Cortex of kidney (tissue), 1 donor: ENCODE measurements around the gene MARS2.
A peak's percentile ranks its signal among the peaks of the same experiment; 100 is the strongest.
"Not testable (repeated sequence)": the region's sequence is repeated elsewhere in the genome, so short reads cannot be mapped to it uniquely, and the experiment has no call there.

Experiments used
- DNase-seq: peaks from one replicate; lab custom pipeline; 2025; lab: John Stamatoyannopoulos, UW

MARS2 gene

DNA sequence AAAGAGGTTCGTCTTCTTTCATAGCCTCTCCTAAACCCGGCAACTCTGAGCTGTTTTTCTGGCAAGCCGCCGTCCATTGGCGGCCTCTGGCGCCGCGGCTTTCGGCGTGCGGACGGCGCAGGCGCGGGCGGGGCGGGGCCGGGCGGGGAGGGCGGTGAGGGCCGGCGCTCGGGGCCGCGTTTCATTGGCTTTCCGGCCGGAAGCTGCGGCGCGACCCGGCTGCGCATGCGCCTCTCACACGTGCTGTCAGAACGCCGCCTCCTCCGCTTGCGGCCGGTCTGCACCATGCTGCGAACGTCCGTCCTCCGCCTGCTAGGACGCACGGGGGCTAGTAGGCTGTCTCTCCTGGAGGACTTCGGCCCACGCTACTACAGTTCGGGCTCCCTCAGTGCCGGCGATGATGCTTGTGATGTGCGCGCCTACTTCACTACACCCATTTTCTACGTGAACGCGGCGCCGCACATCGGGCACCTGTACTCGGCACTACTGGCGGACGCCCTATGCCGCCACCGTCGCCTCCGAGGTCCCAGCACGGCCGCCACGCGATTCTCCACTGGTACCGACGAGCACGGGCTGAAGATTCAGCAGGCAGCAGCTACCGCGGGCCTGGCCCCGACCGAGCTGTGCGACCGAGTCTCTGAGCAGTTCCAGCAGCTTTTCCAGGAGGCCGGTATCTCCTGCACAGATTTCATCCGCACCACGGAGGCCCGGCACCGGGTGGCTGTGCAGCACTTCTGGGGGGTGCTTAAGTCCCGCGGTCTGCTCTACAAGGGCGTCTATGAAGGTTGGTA is at the start of gene MARS2:
MARS2 (plus strand) TSS at position 249 of the 791 bp plus-strand sequence; CDS start at position 286, 37 bp downstream.
- peak; percentile 77 for DNase-seq

DNA sequence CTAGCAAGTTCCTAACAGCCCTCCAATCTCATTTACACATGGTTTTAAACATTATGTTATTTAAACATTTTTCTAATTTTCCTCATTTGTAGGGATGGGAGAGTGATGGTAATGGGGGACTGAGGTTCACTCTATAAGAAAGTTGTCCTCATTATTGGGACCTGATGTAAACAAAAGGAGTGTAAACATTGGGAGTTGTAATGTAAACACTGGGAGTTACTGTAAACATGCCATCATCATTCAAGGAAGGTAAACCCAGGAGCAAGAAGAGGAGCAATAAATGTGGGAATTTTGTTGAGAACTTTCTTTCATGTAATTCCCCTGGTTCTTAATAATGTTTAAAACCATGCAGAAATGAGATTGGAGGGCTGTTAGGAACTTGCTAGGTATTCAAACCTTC is 47.6 kb upstream of the MARS2 start:
- DNase-seq, result no peak

DNA sequence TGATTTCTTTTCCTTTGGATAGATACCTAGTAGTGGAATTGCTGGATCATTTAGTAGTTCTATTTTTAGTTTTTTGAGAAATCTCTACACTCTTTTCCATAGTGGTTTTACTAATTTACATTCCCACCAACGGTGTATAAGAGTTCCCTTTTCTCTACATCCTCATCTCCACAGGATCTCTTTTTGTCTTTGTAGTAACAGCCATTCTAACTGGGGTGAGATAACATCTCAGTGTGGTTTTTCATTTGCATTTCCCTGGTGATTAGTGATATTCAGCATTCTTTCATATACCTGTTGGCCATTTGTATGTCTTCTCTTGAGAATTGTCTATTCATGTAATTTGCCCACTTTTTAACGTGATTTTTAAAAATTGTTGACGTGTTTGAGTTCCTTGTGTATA is 43.5 kb upstream of the MARS2 start:
- no peak for DNase-seq

DNA sequence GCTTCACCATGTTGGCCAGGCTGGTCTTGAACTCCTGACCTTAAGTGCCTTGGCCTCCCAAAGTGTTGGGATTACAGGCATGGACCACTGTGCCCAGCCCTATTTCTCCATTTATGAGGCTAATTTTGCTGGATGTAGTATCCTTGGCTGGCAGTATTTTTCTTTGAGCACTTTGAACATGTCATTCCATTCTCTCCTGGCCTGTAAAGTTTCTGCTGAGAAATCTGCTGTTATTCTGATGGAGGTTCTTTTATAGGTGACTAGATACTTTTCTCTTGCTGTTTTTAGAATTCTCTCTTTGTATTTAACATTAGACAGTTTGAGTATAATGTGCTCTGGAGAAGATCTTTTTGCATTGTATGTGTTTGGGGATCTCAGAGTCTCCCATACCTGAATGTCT is 38.9 kb upstream of the MARS2 start:
- DNase-seq, result no peak

DNA sequence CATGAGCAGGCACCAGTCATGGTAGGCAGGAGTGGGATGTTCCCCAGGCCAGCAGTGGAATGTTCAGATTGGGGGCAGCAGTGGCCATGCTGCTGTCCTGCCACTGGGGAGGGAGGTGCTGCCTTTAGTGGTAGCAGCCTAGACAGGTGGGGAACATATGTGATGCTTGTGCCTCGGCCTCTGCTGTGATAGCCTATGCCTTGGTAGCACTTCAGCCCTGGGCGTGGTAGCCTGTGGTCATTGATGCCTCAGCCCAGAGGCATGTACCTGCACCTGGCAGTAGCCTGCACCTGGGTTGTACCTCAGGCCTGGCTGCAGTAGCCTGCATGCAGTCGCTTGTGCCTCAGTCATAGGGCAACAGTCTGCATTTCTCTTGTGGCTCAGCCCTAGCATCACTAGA is 36.9 kb upstream of the MARS2 start:
- no peak for DNase-seq

DNA sequence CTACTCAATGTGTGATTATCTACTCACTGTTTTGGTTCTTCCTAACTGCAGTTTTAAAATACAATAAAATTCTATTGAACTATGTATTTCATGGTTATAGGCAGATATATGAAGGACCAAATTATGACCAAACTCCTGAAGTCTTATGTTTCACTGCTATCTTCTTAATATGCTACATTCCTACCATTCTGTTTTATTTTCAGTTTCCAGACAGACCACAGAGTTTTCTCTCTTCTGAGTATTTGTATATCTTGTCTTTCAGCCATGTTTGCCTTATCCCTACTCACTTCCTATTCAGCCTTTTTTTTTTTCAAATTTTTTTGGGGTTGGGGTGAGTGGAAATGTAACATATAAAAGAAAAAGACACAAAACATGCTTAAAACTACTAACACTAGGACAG is 36.1 kb upstream of the MARS2 start:
- no peak for DNase-seq

DNA sequence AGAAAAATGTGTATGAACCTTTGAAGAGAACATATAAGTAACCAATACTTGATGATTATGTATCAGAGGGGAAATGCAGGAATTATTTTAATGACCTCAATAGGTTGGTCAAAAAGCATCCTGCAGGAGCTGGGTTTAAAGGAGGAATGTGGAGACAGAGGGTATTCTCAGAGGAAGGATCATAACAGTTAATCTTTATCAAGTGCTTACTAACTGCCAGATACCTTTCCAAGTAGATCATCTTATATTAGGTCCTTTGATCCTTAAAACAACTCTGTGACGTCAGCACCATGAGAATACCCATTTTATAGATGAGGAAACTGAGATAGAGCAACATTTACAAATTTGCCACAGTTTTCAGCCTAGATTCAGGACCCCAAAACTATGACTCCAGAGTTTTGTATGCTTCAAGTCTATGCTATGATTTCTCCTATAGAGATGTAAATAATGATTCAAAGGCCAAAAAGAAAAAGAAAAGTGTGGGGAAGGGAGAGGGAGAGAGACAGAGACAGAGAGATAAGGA is 32.7 kb upstream of the MARS2 start:
- DNase-seq, result no peak

DNA sequence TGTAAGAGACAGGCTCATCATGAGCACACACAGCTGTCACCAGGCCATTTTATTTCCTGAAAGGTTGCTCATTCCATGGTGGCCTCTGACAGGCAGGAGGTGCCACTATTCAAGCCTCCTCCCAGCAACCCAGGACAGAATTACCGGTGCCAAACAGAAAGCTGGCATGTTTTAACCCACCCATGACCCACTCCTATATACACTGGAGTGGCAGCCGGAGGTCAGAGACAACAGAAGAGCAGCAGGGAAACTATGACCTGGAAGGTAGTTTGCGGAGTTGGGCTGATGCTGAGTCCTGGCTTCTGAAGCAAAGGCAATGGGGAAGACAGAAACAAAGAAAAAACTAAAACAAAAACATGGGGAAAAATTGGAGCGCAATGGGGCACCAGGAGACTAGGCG is 32.1 kb upstream of the MARS2 start:
- no peak for DNase-seq

DNA sequence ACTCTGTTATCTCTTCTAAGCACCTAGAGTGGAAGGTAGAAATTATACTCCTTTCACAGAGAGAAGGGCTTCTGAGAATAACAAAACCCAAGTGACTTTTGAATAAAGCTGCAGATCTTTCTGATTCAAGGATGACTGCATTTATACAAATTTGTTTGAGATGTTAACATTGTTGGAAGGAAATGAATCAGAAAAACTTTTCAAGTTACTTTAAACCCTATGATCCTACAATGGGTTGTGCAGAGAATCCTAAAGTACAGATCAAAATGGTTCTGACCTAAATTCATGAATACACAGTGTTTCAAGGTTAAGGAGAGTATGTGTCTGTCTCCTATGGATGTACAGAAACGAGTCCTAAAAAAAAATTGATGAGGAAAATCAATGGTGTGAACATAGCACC is 31.6 kb upstream of the MARS2 start:
- no peak for DNase-seq

DNA sequence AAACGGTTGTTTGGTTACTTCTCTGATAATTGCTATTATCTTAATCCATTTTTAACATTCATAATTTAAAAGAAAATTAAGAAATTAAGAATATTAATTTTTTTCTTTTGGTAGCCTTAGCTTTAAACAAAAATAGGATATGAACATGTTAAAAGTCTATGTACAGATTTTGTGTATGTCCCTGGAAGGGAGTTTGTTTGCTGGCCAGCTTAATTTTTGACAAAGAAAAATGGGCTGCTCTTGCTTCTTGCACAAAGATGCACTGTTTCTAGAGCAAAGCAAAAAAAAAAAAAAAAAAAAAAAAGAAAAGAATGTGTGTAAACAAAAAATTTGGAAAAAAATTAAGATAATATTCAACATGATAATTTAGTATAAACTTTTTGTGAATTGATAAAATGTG is 31.1 kb upstream of the MARS2 start:
- no peak for DNase-seq

DNA sequence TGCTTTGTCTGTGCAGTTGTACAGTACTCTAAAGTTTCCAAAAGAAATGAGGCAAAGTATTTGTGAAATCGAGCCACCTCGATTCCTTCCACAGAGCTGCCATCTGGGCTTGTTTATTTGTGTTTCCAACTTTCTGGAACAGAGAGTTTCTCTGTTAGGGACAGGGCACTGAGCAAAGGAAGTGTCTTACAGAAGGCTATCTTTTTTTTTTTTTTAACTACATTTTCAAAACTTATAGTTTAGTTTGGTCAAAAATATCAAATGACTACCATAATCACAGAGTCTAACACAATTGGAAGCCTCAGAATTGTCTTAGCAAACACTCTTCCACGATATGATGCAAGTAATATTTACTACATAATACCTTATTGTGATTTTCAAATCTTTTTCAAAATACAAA is 30.6 kb upstream of the MARS2 start:
- no peak for DNase-seq

DNA sequence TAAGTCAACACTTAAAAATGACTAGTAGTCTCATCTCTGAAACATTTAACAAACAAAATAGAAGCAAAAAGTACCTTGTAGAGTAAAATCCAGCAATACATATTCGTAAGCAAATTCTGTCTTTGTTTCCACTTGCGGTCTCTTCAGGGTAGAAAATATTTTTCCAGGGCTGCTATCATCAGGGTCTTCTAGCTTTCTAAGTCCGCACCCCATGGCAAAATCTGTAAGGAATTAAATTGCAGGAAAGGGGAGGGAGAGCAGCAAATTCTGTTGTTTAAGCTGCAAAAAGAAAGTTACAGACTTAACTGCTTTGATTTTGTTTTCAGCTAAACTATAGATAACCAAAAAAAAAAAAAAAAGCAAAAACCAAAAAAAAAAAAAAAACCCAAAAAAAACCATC is 29.9 kb upstream of the MARS2 start, which contains the start of gene RFTN2:
RFTN2 (minus strand) TSS at position 342 of the 400 bp plus-strand sequence; CDS start at position 213, 129 bp downstream.
- no peak for DNase-seq

DNA sequence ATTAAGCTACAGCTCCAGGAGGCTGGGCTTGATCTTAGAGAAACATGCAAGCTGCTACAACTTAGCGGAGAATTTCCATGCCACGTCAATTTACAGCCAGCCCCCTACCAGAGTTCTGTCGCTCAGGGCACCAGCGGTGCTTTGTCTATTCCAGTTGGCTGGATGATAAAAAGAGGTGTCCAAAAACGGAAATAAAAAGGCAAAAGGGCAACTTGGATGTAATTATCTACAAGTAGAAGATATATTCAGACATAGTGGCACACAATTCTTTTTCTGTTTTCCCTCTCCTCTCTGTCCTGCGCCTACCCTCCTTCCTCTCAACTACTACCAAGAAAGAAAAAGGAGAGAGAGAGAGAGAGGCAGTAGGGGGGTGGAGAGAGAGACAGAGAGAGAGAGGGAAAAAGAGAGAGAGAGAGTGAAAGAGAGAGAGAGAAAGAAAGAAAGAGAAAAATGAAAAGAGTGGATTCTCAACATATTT is 29.4 kb upstream of the MARS2 start:
- no peak for DNase-seq

DNA sequence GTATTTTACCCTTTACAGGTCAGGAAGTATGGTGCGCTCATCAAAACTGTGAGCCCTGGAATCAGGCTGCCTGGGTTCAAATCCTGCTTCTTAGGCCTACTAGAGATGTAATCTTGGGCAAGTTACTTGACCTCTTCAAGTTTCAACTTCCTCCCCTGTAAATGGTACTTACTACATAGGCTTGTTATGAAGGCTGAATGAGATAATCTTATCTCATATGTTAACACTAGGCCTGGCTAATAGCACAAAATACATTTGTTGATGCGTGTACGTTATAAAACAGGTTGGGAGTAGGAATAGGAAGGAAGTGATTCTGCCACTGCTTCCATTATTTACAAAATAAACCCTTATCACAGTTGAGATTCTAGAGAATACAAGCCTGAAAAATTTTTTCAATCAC is 28.1 kb upstream of the MARS2 start:
- no peak for DNase-seq

DNA sequence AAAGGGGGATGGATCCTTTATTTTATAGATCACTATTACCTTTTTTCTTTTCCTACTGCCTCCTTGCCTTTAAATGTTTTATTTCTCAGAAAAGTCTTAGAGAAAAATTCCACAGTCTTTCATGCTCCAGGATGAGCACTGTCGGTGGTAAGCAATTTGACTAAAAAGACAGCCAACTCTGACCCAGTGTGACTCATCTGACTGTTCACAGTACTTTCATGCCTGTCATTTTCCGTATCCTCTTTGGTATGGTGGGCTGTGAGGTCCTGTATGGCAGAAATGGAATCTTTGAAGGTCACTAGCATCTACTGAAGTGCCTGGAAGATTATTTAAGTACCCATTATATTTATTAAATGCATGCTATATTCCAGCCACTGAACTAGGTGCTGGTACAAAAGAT is 27.7 kb upstream of the MARS2 start:
- no peak for DNase-seq

DNA sequence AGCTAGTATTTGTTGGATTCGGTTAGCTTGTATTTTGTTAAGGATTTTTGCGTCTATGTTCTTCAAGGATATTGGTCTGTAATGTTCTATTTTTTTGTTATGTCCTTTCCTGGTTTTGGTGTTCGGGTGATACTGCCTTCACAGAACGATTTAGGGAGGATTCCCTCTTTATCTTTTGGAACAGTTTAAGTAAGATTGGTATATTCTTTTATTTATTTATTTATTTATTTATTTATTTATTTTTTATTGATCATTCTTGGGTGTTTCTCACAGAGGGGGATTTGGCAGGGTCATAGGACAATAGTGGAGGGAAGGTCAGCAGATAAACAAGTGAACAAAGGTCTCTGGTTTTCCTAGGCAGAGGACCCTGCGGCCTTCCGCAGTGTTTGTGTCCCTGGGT is 10.0 kb upstream of the MARS2 start:
- not testable (repeated sequence) for DNase-seq

DNA sequence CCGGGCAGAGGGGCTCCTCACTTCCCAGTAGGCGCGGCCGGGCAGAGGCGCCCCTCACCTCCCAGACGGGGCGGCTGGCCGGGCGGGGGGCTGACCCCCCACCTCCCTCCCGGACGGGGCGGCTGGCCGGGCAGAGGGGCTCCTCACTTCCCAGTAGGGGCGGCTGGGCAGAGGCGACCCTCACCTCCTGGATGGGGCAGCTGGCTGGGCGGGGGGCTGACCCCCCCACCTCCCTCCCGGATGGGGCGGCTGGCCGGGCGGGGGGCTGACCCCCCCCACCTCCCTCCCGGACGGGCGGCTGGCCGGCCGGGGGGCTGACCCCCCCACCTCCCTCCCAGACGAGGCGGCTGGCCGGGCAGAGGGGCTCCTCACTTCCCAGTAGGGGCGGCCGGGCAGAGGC is 9.2 kb upstream of the MARS2 start:
- DNase-seq, result not testable (repeated sequence)

DNA sequence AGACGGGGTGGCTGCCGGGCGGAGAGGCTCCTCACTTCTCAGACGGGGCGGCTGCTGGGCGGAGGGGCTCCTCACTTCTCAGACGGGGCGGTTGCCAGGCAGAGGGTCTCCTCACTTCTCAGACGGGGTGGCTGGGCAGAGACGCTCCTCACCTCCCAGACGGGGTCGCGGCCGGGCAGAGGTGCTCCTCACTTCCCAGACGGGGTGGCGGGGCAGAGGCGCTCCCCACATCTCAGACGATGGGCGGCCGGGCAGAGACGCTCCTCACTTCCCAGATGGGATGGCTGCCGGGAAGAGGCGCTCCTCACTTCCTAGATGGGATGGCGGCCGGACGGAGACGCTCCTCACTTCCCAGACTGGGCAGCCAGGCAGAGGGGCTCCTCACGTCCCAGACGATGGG is 8.6 kb upstream of the MARS2 start:
- not testable (repeated sequence) for DNase-seq

DNA sequence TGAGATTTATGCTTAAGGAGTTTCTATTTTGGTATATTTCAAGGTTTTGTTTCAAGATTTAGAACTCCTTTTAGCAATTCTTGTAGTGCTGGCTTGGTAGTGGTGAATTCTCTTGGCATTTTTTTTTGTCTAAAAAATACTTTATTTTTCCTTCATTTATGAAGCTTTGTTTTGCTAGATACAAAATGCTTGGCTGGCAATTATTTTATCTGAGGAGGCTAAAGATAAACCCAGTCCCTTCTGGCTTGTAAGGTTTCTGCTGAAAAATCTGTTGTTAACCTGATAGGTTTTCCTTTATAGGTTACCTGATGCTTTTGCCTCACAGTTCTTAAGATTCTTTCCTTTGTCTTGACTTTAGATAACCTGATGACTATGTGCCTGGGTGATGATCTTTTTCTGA is 5.4 kb upstream of the MARS2 start:
- DNase-seq, result not testable (repeated sequence)

DNA sequence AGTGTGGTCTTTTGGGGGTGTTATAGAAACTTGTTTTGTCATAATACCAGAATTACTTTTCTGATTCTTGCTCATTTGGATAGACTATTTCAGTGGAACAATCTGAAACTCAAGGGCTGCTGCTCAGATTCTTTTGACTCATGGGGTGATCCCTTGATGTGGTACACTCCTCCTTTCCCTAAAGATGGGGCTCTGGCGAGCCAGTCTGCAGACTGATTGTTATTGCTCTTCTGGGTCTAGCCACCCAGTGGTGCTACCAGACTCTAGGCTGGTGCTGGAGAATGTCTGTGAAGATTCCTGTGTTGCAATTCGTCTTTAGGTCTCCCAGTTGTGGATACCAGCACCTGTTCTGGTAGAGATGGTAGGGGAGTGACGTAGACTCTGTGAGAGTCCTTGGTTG is 4.2 kb upstream of the MARS2 start:
- DNase-seq, result no peak

DNA sequence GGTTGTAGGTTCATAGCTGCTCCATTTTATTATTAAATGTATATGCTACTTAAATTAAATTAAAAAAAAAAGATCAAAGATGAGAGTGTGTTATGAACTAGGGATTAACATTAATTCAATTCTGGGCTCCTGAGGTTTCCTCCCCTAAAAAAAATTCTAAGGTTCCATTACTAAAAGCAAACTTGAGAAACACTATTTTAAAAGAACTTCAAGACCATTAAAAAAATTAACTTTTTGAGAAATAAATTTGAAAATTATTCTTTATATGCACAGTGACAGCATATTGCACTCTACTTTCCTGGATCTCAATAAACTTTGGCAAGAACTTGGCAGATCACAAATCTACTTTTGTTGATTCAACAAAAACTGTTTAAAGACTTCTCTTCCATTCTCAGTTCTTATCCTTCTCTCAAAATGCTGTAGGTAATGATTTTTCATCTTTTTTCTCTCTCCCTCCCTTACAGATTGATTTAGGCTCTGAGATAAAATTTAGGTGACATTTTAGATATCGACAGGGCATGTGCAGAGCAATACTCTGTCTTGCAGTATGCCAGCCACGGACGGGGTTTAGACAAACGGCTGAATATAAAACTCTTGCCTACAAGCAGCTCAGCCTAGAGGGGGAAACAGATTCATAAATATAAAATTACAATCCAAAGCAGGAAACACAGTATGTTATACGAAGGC is 592 bp upstream of the MARS2 start:
- no peak for DNase-seq

DNA sequence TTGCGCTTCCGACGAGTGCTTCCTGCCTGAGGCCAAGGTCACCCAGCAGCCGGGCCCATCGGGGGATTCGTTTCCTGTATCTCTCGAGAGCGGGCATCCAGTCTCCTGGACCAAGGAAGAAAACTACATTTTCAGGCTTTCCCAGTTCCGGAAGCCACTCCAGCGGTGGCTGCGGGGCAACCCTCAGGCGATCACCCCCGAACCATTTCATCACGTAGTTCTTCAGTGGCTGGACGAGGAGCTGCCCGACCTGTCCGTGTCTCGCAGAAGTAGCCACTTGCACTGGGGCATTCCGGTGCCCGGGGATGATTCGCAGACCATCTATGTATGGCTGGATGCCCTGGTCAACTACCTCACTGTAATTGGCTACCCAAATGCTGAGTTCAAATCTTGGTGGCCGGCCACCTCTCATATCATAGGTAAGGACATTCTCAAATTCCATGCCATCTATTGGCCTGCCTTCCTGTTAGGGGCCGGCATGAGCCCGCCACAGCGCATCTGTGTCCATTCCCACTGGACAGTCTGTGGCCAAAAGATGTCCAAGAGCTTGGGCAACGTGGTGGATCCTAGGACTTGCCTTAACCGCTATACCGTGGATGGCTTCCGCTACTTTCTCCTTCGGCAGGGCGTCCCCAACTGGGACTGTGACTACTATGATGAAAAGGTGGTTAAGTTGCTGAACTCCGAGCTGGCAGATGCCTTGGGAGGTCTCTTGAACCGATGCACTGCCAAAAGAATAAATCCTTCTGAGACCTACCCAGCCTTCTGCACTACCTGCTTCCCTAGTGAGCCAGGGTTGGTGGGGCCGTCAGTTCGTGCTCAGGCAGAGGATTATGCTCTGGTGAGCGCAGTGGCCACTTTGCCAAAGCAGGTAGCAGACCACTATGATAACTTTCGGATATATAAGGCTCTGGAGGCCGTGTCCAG is 1.0 kb downstream of the MARS2 start:
- DNase-seq, result no peak
